NAMALWA (cell line): ENCODE data around the gene TMPRSS3.

Source experiments
- DNase-seq: peaks from one replicate; pipeline ENCODE4 v3.0.0-alpha.2; 2015; ENCODE audit warnings: low spot score

TMPRSS3 gene

DNA sequence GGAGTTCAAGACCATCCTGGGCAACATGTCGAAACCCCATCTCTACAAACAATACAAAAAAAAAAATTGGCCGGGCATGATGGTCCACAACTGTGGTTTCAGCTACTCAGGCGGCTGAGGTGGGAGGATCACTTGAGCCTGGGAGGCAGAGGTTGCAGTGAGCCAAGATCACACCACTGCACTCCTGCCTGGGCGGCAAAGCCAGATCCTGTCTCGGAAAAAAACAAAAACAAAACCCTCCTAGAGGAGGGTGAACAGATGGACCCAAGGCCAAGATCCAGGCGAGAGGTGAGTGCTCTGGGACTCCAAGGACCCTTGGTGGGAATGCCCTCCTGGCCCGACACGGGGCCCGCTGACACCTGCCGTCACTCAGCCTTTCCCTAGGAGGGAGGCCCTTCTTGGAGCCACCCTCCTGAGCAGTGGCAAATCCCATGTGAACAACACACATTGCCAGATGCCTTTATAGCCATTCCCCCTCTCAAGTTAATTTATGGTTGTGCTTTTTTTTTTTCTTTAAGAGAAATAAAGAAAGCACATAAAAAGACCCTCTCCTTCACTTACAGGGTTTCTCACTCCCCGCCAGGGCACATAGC, 45.4 kb downstream of the TMPRSS3 start:
- no peak for DNase-seq

DNA sequence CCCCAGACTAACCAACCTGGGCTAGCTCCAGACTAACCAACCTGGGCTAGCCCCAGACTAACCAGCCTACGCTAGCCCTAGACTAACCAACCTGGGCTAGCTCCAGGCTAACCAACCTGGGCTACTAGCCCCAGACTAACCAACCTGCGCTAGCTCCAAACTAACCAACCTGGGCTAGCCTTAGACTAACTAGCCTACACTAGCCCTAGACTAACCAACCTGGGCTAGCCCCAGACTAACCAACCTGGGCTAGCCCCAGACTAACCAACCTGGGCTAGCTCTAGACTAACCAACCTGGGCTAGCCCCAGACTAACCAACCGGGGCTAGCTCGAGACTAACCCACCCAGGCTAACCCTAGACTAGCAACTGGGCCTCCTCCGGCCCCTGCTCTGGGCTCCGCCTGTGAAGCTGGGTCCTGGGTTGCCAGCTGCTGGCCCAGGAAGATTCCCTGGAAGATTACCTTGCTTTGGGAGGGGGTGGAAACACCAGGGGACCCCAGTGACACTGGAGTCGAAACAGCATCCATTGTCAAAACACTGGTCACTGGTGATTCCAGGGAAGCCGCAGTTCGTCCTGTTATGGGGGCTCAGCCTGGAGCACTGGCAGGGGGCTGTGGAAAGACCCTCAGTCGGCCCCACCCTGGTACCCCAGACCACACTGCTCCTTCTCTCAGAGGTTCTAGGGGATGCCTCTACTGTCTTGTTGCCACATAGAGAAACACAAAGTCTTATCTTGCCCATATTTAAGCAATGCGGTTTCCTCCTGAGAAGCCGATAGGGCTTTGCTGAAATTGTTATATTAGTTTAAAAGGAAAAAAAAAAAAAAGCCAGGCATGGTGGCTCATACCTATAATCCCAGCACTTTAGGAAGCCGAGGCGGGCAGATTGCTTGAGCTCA, 46.2 kb downstream of the TMPRSS3 start:
- no peak for DNase-seq

DNA sequence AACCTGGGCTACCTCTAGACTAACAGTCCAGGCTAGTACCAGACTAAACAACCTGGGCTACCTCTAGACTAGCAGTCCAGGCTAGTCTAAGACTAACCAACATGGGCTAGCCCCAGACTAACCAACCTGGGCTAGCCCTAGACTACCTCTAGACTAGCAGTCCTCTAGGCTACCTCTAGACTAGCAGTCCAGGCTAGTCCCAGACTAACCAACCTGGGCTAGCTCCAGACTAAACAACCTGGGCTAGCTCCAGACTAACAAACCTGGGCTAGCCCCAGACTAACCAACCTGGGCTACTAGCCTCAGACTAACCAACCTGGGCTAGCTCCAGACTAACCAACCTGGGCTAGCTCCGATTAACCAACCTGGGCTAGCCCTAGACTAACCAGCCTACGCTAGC, 47.1 kb downstream of the TMPRSS3 start:
- DNase-seq: no peak

DNA sequence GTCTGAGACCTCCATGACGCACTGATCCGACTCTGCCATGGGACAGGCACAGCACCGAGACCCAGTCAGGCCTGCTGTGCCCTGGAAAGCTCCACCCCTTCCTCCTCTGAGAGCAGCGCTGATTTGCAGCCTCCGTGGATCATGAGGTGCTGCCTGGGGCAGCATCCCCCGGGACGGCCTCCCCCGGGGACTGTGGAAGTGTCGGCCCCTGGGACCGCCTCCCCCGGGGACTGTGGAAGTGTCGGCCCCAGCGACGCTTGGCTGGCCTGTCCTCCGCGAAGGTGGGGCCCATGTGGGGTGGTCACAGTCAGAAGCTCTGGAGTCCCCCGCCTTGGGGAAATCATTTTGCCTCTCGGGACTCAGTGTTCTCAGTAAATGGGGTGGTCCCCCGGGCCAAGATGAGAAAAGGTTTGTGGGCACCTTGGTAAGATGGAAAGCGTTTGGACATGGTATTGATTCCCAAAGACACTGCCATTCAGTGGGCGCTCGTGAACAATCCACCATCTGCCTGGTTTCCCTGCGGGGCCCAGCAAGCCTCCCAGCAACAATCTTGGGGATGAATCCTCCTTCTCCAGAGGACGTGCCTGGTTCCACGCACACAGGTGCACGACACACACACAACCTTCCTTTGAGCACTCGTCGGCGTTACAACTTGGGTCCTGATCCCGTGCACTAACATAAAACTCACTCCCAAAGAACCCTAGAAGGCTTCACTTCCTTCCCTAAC, 48.1 kb downstream of the TMPRSS3 start:
- DNase-seq: no peak

DNA sequence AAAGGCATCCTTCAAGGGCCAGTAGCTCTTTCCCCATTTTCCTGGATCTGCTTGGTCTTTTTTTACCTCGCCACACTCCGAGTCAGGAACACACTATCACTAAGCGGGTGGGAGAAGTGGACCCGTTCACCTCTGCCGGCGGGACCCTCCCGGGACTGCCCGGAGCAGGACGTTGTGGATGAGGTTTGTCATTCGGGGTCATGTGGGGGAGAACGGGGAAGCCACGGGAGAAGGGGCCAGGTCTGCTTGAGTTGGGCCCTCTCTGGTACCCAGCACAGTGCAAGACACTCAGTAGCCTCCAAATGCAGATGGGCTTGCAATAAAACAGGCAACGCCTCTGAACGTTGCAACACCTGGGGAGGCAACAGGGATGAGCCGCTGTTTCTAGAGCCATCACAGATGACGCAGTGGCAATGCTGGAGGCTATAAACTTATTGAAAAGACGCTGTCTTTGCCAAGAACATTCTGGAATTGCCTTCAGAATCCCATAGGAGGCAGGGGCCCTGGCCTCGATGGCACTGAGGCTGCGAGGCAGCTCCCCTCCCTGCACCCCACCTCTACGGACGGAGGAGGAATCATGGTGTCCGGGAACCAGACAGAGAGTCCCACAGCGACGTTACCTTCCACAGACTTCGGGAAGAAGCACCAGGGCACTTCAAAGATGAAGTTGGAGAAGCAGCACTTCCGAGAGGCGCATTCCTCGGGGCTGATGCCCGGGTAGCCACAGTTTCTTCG, 48.8 kb downstream of the TMPRSS3 start:
- DNase-seq: no peak

DNA sequence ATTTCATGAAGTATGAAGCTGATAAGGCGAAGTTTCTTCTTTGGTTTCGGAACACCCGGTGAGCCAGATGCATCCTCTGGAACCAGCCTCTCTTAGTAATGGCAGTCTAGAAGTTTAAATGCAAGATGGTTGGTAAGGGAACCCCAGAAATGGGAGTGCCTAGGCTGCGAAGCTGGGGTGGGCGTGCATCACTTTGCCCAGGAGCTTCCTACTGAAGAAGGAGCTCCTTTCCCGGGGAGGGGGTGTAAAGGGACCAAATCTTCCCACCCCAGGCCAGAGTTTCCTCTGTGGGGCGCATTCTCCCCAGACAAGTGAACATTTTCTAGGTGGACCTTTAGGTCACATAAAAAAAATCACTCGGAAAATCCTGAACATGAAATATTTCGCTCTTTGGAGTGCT, 49.4 kb downstream of the TMPRSS3 start:
- DNase-seq: no peak

DNA sequence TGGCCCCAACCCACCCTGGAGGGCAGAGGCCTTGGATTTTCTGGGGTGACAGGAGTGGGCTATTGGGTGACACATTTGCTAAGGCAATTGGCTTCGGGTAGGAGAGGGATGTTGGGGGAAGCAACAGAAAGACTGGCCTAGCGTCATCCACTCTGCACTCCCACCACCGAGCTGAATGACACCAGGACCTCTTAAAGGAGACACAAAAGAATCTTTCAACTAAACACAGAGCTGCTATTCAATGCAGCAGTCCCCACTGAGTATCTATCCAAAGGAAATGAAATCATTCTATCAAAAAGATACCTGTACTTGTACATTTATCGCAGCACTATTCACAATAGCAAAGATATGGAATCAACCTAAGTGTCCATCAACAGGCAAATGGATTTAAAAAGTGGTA, 51.2 kb downstream of the TMPRSS3 start:
- DNase-seq: no peak

DNA sequence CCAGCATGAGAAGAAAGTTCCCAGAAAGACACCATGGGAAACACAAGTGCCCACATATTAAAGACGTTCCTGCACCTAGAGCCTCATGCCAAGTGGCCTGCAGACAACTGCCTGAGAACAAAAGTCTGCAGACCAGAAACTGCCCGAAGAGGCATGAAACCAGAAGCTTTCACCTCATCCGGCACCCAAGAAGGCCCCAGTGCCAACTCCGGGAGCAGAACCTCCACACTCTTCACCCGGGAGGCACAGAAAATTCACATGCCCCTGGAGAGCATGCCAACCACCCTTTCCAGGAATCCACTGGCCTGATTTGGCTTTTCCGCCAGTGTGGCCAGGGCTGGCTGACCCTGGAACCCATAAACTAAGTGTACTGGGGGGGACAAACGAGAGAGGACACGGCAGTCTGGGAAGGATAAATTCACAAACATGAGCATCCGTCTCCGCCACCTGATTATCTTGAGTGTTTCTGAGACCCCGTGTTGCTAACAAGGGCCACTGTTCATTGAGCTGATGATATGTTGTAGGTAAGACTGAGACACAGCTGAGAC, 51.8 kb downstream of the TMPRSS3 start:
- no peak for DNase-seq

DNA sequence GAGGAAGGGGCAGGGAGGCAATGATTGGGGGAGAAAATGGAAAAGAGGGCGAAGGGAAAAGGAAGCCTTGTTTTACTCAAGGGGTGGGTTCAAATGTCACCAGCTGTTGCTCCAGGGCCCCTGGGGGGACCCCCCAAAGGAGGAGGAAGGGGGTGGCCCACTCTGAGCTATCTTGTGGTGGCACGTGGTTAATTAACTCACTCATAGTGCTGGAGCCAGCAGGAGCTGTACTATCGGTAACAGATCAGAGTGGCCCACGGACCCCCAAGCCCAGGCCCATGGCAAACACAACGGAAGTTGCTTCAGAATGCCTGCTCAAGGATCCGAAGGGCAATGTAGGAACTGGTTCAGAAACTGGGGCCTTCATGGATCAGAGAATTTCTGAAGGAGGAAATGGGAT, 52.3 kb downstream of the TMPRSS3 start:
- DNase-seq: no peak

DNA sequence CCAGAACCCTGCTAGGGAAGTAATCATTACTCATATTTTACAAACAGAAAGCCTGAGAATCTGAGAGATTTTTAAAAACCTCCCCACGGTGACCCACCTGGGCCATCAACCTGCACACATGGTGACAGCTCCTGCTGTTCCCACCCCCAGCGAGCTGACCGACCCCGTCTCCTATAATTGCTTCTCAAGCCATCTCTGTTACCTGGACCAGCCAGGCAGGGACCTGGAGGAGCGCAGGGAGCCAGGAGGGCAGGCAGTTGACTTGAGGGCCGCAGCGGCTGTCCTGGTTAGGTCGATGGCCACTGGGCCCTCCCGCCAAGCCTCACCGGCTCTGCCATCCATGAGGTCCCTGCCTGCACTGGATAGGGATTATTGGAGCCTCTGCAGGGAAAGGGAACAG, 52.8 kb downstream of the TMPRSS3 start:
- DNase-seq: no peak

DNA sequence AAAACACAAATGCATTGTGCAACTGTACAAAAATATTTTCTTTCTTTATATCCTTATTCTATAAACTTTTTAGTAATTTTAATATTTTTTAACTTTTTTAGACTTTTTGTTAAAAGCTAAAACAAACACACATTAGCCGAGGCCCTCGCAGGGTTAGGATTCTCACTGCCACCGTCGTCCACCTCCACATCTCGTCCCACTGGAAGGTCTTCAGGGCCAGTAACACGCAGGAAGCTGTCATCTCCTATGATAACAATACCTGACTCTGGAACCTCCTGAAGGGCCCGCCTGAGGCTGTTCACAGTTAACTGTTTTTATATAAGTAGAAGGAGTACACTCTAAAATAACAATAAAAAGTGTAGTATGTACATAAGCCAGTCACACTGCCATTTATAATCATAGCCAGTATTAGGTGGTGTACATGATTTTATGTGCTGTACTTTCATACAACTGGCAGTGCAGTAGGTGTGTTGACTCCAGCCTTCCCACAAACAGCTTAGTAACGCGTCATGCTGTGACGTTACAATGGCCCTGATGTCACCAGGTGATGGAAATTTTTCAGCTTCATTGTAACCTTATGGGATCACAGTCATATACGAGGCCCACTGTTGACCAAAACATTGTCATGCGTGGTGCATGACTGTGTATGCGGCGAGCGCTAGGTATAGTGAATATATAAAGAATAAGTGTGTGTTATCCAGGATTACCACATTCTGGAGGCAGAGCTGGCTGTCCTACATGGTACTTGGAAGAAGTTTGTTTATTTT, 53.9 kb downstream of the TMPRSS3 start:
- DNase-seq: no peak

DNA sequence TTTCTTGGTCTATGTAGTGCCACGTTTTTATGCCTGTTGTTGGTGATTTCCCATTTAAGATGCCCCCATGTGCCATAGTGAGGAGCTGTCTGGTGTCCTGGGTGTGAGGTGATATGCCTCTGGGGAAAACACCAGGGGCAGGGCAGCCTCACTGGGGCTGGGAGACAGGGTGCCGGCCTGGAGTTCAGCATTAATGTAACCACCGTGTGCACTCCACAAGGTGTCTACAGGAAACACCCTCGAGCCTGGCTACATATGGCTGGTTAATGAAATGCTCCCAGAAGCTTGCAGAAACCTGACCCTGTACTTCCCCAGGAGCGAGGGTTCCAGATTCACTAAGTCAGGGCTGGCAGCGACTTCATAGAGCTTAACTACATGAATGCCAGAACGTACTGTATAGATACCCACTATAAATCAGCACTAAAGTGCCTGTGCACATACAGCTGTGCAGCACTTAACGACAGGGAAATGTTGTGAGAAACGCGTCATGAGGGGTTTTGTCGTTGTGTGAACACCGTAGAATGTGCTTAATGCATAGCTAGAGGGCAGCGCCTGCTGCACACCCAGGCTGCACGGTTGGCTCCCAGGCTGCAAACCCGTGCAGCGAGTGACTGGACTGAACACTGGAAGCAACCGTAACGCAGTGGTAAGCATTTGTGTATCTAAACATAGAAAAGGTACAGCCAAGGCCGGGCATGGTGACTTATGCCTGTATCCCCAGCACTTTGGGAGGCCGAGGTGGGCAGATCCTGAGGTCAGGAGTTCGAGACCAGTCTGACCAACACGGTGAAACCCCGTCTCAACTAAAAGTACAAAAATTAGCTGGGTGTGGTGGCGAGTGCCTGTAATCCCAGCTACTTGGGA, 55.4 kb downstream of the TMPRSS3 start:
- DNase-seq: no peak

DNA sequence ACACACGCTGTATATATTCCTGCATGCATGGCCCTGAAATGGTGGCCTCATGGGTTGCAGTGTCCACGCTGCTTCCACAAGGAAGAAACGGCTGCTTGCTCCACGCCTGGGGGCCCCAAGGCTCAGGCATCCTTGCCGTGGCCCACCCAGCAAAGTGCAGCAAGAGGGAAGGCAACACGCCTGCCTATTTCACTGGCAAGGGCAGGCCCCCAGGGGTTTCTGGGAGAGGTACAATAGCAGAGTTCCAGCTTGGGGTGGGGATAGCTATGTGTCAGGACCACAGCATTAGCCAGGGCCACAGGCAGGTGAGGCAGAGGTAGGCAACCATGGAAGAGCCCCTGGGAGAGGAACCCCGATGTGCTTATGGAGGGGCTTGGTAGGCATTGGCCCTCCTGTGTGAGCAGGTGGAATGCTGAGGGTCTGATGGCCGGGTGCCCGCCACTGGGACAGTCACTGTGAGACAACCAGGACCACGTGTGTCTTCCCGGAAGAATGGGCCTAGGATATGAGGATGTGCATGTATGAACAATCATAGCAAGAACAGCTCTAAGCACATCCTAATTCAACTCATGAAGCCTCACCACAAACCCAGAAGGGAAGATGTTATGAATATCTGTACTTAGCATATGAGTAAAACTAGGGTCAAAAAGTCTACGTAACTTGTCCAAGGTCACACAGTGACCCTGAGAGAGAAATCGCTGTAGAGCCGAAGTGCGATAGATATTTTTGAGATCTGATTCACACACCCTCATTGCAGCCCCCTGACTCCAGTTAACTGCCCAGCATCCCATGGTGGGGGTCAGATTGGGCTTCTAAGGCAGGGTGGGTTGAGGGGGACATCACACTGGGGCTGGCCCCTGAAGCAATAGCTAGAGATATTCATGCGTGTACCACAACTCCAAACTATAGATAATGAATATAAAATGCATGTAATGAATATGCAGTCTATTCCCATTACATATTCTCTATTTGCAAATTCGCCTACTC, 56.8 kb downstream of the TMPRSS3 start:
- DNase-seq: no peak

DNA sequence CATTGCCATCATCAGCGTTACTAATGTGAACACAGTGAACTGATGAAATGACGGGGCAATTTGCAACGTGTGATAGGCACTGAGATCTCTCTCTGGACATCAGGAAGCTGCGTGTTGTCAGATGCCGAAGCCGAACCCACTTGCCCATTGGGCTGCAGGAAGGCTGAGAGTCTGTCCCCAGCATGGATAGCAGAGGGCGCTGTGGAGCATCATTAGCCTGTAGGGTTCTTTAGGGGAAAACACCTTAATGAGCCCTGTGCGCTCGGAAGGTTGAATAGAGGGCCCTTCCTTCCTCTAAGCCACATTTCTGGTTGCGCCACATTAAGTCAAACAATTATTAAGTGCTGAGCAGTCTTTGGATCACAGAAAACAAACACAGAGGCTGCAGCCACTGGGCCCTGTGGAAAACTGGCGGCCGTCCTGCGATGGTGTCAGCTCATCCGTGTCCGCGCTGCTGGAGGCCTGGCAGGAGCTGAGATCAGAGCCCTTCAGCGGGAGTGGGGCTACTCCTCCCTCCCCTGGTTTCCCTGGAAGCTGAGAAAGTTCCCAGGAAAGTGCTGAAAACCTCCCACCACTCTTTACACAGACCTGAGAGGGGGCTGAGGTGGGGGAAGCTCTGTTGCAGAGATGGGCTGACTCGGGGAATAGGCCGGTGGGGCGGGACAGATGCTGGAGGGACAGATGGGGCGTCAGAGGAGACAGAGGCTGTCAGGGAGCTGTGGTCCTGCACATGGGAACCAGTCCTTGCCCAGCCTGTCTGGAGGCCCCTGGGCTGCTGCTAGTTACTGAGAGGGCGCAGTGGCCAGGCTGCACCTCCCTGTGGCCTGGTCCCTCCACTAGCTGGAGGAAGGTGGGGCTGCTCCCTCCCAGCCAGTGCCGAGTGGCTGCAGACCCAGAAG, 57.8 kb downstream of the TMPRSS3 start:
- peak; percentile 74 for DNase-seq

DNA sequence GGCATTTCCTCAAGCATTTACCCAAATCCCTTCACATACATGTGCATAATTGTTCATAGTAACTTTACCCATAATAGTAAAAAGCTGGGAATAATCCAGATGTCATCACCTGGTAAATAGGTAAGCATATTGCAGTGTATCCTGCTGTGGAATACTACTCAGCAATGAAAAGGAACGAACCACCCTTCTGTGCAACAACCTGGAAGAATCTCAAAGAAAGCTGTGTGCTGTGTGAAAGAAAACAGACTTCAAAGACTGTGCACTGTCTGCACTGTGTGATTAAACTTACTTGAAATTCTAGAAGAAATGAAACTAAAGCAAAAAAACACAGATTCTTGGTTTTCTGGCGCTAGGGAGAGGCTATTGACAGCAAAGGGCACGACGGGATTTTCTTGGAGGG, 58.6 kb downstream of the TMPRSS3 start:
- no peak for DNase-seq

DNA sequence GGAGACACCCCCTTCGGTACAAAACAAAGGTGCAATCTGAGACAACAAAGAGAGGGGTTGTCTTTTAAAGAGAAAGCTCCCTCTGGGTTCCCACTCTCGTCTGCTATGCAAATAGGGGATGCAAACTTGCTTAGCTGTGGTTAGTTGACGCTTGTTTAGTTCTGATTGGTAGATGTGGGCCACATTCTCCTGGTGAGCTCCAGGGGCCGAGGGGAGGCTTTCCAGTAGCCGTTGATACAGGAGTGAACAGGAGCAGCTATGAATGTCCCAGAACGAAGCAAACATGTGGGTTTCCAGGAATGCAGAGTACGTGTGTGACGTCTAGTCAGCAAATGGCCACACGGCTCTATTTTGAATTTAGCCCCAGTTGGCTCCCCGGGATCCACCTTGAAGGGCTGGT, 59.8 kb downstream of the TMPRSS3 start:
- DNase-seq: no peak

DNA sequence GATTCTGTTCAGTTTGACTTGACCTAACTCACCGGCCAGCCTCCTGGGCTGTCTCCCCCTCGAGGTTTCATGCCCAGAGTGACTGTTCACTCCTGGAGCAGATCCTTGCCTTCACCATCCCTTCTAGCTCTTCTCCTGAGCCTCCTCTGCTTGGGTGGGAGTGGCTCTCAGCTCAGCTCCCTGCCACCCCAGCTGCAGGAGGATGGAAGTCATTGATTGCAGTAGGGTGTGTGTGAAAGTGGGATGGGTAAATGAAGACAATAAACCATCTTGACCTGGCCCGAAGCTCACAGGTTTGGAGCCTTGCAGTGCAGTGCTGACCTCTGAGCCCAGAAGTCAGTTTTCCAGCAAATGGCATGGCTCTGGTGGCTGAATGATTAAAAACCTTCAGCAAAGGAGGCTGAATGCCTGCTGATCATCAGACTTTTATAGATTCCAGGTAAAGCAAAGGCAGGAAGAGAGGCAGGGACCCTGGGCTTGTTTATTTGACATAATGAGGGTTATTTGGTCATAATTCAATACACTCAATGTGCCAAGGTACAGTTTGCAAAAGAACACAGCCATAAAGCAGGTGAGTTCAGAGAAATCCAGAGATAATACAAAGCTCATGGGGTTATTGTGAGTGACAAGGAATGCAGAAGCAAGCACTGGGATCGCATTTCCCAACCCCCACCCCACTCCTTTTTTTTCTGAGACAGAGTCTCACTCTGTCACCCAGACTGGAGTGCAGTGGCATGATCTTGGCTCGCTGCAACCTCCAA, 63.1 kb downstream of the TMPRSS3 start:
- no peak for DNase-seq
